Duodenal mucosa (tissue), 2 donors: ENCODE results near the gene SLC12A9.
A peak's percentile ranks its signal among the peaks of the same experiment; 100 is the strongest.

Experiments used
- H3K27ac ChIP-seq: one replicate; pipeline ENCODE4 v1.7.0; 2013; ENCODE audit warnings: low read depth, low read length
- H3K27me3 ChIP-seq, 2 donors: one replicate each; pipeline ENCODE4 v1.7.0; 2013; ENCODE audit warnings: low read length in 2 of 2, control low read depth in 1 of 2; ENCODE audit not compliant: insufficient read depth in 2 of 2, control insufficient read depth in 1 of 2
- H3K36me3 ChIP-seq, 2 donors: one replicate each; pipeline ENCODE4 v1.7.0; 2013; ENCODE audit warnings: low read length in 2 of 2, control low read depth in 1 of 2; ENCODE audit not compliant: insufficient read depth in 2 of 2, control insufficient read depth in 1 of 2
- H3K4me1 ChIP-seq, 2 donors: one replicate each; pipeline ENCODE4 v1.7.0; 2013; ENCODE audit warnings: low read length in 2 of 2, control low read depth in 1 of 2; ENCODE audit not compliant: insufficient read depth in 2 of 2, control insufficient read depth in 1 of 2
- H3K4me3 ChIP-seq, 2 donors: one replicate each; pipeline ENCODE4 v1.7.0; 2013; ENCODE audit warnings: low read length in 2 of 2, low read depth in 1 of 2
- H3K9ac ChIP-seq, 2 donors: one replicate each; pipeline ENCODE4 v1.7.0; 2013; ENCODE audit warnings: low read length in 2 of 2, low read depth in 1 of 2
- H3K9me3 ChIP-seq, 2 donors: one replicate each; pipeline ENCODE4 v1.7.0; 2013; ENCODE audit warnings: low read length in 2 of 2, control low read depth in 1 of 2; ENCODE audit not compliant: control insufficient read depth in 1 of 2

The SLC12A9 gene

GRCh38 chr7:100894860-100895700, 42.6 kb downstream of the SLC12A9 start:
- Histone ChIP-seq H3K9ac (peak overlapping the region in 1 of 2 donors; percentile 43), H3K27ac (no peak overlapping the region), H3K36me3 (no peaks in the 10 kb centered on the region), H3K4me3 (peak overlapping the region; percentile 45 to 52), H3K9me3 (no peaks in the 10 kb centered on the region), H3K4me1 (peaks cover 15 to 31% of the 10 kb centered on the region in 2 donors), H3K27me3 (peaks cover 8 to 11% of the 10 kb centered on the region in 2 donors)

GRCh38 chr7:100895701-100895955, 43.1 kb downstream of the SLC12A9 start, which contains the start of gene ACHE:
Gene ACHE, minus strand, starts transcription at chr7:100895888. Its CDS starts 1,656 bp downstream, at chr7:100894232.
- H3K36me3 ChIP-seq = no peaks in the 10 kb centered on the region
- H3K9me3 ChIP-seq = no peaks in the 10 kb centered on the region
- peak within 1 kb of the TSS; percentile 52 to 60 for H3K4me3 ChIP-seq
- H3K27me3 ChIP-seq = peaks cover 8 to 11% of the 10 kb centered on the region in 2 donors
- H3K4me1 ChIP-seq = peaks cover 11 to 29% of the 10 kb centered on the region in 2 donors
- peak within 1 kb of the TSS; percentile 47 for H3K27ac ChIP-seq
- H3K9ac ChIP-seq = peak within 1 kb of the TSS; percentile 58 to 64

- no peaks in the 10 kb centered on the region for H3K36me3 ChIP-seq
- H3K9ac ChIP-seq = peak overlapping the region; percentile 58 to 64
- peaks cover 14 to 29% of the 10 kb centered on the region in 2 donors for H3K4me1 ChIP-seq
- peak overlapping the region; percentile 47 for H3K27ac ChIP-seq
- H3K9me3 ChIP-seq = no peaks in the 10 kb centered on the region
- H3K27me3 ChIP-seq = peaks cover 8 to 11% of the 10 kb centered on the region in 2 donors
- peak overlapping the region; percentile 48 to 60 for H3K4me3 ChIP-seq
Measured at GRCh38 chr7:100895956-100896731, 43.6 kb downstream of the SLC12A9 start.

- Histone ChIP-seq H3K9me3 (no peaks in the 10 kb centered on the region), H3K27me3 (peaks cover 8 to 11% of the 10 kb centered on the region in 2 donors), H3K36me3 (no peaks in the 10 kb centered on the region), H3K27ac (peak overlapping the region; percentile 32), H3K4me3 (peak overlapping the region; percentile 48 to 60), H3K4me1 (peaks cover 15 to 29% of the 10 kb centered on the region in 2 donors), H3K9ac (peak overlapping the region; percentile 58 to 64)
Measured at GRCh38 chr7:100896732-100897608, 44.5 kb downstream of the SLC12A9 start.

- peaks cover 8 to 11% of the 10 kb centered on the region in 2 donors for H3K27me3 ChIP-seq
- H3K9ac ChIP-seq = peak overlapping the region in 1 of 2 donors; percentile 38
- peaks cover 15 to 33% of the 10 kb centered on the region in 2 donors for H3K4me1 ChIP-seq
Measured at GRCh38 chr7:100897772-100898454, 45.4 kb downstream of the SLC12A9 start.

GRCh38 chr7:100899432-100899831, 46.9 kb downstream of the SLC12A9 start:
- H3K27ac ChIP-seq = no peak overlapping the region
- no peak overlapping the region for H3K9ac ChIP-seq
- no peak overlapping the region for H3K4me3 ChIP-seq
- H3K27me3 ChIP-seq = peaks cover 8 to 11% of the 10 kb centered on the region in 2 donors
- peaks cover 15 to 29% of the 10 kb centered on the region in 2 donors for H3K4me1 ChIP-seq
- no peaks in the 10 kb centered on the region for H3K9me3 ChIP-seq
- H3K36me3 ChIP-seq = no peaks in the 10 kb centered on the region

More at GRCh38 chr7:100897772-100898454, 45.4 kb downstream of the SLC12A9 start:
- H3K9me3 ChIP-seq = no peaks in the 10 kb centered on the region
- no peak overlapping the region for H3K4me3 ChIP-seq
- H3K36me3 ChIP-seq = no peaks in the 10 kb centered on the region
- H3K27ac ChIP-seq = peak overlapping the region; percentile 5

- no peak overlapping the region for H3K27ac ChIP-seq
- peaks cover 14 to 20% of the 10 kb centered on the region in 2 donors for H3K4me1 ChIP-seq
- H3K9me3 ChIP-seq = no peaks in the 10 kb centered on the region
- no peak overlapping the region for H3K4me3 ChIP-seq
- peaks cover 6 to 7% of the 10 kb centered on the region in 2 donors for H3K27me3 ChIP-seq
- no peaks in the 10 kb centered on the region for H3K36me3 ChIP-seq
- H3K9ac ChIP-seq = no peak overlapping the region
Measured at GRCh38 chr7:100900978-100901377, 48.5 kb downstream of the SLC12A9 start.

GRCh38 chr7:100901921-100902332, 49.4 kb downstream of the SLC12A9 start:
- Histone ChIP-seq H3K4me1 (peaks cover 8 to 13% of the 10 kb centered on the region in 2 donors), H3K36me3 (no peaks in the 10 kb centered on the region), H3K9ac (peak overlapping the region; percentile 25 to 39), H3K27me3 (no peaks in the 10 kb centered on the region), H3K9me3 (no peaks in the 10 kb centered on the region), H3K27ac (peak overlapping the region; percentile 66), H3K4me3 (no peak overlapping the region)

- H3K9me3 ChIP-seq = no peaks in the 10 kb centered on the region
- no peaks in the 10 kb centered on the region for H3K36me3 ChIP-seq
- H3K9ac ChIP-seq = peak overlapping the region; percentile 25 to 39
- H3K27me3 ChIP-seq = no peaks in the 10 kb centered on the region
- peaks cover 5 to 11% of the 10 kb centered on the region in 2 donors for H3K4me1 ChIP-seq
- H3K27ac ChIP-seq = no peak overlapping the region
- H3K4me3 ChIP-seq = peak overlapping the region in 1 of 2 donors; percentile 8
Measured at GRCh38 chr7:100902638-100903037, 50.1 kb downstream of the SLC12A9 start.
